Measurements from ENCODE around the gene PML.
"Not testable (repeated sequence)": the region's sequence is repeated elsewhere in the genome, so short reads cannot be mapped to it uniquely, and the experiment has no call there.

Gene PML

DNA sequence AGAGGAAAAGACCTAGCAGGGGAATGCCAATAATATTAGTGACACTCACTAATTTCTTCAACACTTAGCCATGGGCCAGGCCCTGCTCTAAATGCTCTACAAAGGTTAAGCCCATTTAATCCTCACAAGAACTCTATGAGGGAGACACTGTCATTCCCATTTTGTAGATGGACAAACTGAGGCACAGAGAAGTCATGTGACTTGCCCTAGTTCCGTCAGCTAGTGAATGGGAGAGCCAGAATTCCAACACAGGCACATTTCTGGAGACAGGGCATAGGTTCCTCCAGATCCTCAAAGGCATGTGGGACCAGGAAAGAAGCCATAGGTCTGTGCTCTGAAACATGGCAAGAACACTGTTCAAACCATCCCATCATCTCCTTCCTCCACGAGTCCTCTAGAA is 36.7 kb upstream of the PML start:
- no peak for DNase-seq (ENCODE audit: low read depth in 2 of 2)

DNA sequence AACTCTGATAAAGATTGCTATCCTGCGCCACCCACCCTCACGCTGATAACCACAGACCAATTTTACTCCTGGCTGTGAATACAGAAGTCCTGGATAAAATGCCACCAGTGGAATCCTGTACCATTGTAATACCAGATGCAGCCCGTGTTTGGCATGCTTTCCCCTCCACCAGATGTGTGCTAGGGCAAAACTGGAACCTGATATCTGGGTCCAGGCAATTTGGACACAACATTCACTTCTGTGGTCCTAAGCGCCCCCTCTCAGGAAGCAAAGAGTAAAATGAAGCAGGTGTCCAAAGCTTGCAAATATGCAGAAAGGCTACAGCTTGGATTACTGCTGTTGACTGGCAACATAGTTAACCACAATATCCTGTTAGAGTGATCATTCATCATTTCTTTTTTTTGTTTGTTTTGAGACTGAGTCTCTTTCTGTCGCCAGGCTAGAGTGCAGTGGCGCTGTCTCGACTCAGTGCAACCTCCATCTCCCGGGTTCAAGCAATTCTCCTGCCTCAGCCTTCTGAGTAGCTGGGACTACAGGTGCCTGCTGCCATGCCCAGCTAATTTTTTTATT is 35.4 kb upstream of the PML start:
- DNase-seq (ENCODE audit: low read depth in 2 of 2), result no peak

- no peak for DNase-seq (ENCODE audit: low read depth in 2 of 2)
Measured at GRCh38 chr15:73959801-73960200, 34.7 kb upstream of the PML start.

DNA sequence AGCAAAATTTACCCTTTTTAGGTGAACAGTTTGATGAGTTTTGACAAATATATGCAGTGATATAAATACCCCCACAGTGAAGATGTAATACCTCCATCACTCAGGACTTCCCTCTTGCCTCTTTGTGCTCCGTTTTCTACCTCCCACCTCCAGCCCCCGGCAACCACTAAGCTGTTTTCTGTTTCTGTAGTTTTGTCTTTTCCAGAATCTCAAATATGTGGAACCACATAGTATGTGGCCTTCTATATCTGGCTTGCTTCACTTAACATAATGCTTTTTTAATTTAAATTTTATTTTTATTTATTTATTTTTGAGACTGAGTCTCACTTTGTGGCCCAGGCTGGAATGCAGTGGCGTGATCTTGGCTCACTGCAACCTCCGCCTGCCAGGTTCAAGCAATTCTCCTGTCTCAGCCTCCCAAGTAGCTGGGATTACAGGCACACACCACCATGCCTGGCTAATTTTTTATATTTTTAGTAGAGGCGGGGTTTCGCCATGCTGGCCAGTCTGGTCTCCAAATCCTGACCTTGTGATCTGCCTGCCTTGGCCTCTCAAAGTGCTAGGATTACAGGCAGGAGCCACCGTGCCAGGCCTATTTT is 33.9 kb upstream of the PML start:
- not testable (repeated sequence) for DNase-seq (ENCODE audit: low read depth in 2 of 2)

GRCh38 chr15:73962433-73962832 is 32.1 kb upstream of the PML start:
- no peak for DNase-seq (ENCODE audit: low read depth in 2 of 2)

DNA sequence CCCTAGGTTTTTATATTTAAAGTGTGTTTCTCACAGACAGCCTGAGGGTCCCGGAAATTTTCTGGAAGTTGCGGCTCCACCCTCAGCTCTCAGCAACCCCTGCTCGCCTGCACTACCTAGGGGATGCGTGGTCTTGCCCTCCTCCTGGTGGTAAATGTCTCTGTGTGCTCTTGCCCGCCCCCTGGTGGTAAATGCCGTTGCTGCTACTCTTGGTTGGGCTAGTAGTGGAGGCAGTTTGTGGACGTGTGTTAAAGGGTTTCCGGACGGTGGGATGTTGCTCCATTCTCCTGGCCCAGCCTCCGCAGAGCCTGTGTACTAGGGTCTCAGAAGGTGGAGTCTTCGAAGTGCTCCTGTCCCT is 29.8 kb upstream of the PML start:
- peak; percentile 80 to 82 for DNase-seq (ENCODE audit: low read depth in 2 of 2)

- peak; percentile 51 to 52 for DNase-seq (ENCODE audit: low read depth in 2 of 2)
Measured at GRCh38 chr15:73965094-73965757, 29.3 kb upstream of the PML start.

- DNase-seq (ENCODE audit: low read depth in 2 of 2), result no peak
Measured at GRCh38 chr15:73965758-73966113, 28.8 kb upstream of the PML start.

- DNase-seq (ENCODE audit: low read depth in 2 of 2), result no peak
Measured at GRCh38 chr15:73968461-73968860, 26.1 kb upstream of the PML start.

DNA sequence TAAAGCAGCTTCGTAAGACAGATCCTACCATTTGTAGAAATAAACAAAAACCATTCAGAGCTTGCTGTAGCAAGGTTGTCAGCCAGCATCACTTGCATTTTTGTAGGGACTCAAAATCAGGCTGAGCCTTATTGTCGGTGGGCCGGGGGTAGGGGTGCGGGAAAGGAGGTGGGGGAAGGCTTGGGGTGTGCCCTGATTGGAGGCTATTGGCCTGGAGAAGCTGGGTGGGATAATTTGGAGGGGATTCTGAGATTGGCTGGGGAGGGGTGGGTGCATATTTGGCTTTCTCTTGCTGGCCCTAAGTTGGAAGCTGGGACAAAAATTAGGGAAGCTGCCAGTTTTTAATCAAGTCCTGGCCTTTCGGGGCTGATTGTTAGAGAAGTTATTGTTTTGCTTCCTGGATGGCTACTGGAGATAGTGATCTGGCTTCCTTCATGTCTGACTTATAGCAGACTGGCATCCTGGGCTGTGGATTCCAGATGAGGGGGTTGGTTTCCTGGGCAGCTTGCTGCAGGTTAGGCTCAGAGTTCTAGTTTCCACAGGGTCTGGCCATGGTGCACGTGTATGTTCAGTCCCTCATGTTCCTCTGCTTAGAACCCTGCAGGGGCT is 25.3 kb upstream of the PML start:
- no peak for DNase-seq (ENCODE audit: low read depth in 2 of 2)

GRCh38 chr15:73972984-73973682 is 21.4 kb upstream of the PML start:
- DNase-seq (ENCODE audit: low read depth in 2 of 2), result peak; percentile 74 to 79

DNA sequence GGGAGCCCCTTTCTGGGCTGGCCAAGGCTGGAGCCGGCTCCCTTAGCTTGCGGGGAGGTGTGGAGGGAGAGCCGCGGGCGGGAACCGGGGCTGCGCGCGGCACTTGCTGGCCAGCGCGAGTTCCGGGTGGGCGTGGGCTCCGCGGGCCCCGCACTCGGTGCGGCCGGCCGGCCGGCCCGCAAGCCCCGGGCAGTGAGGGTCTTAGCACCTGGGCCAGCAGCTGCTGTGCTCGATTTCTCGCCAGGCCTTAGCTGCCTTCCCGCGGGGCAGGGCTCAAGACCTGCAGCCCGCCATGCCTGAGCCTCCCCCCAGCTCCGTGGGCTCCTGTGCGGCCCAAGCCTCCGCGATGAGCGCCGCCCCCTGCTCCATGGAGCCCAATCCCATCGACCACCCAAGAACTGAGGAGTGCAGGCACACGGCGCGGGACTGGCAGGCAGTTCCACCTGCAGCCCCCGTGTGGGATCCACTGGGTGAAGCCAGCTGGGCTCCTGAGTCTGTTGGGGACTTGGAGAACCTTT is 20.8 kb upstream of the PML start:
- DNase-seq (ENCODE audit: low read depth in 2 of 2), result not testable (repeated sequence)

- DNase-seq (ENCODE audit: low read depth in 2 of 2), result not testable (repeated sequence)
Measured at GRCh38 chr15:73975440-73976125, 18.9 kb upstream of the PML start.

DNA sequence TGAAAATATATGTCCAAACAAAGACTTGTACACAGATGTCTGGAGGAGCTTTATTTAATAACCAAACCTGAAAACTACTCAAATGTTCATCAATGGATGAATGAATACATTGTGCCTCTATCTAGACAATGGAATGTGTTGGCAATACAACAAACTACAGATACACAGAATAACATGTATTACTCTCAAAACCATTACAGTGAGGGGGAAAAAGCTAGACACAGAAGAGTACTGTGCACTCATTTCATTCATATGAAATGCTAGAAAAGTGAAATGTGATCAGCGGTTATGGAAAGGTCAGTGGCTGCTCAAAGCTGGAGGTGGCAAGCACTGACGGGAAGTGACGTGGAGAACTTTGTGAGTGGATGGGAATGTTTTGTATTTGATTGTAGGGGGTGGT is 15.6 kb upstream of the PML start:
- DNase-seq (ENCODE audit: low read depth in 2 of 2), result no peak

DNA sequence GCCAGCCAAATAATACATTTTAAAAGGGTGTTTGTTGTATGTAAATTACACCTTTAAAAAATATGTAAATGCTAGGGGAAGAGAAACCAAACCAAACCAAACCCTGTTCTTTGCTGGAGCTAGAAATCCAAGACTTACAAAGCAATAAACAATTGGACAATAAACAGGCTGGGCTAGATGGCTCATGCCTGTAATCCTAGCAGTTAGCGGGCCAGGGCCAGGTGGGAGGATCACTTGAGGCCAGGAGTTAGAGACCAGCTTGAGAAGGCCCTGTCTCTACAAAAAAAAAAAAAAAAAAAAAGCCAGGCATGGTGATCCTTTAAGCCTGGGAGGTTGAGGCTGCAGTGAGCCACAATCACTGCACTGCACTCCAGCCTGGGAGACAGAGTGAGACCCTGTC is 14.9 kb upstream of the PML start:
- DNase-seq (ENCODE audit: low read depth in 2 of 2), result no peak

DNA sequence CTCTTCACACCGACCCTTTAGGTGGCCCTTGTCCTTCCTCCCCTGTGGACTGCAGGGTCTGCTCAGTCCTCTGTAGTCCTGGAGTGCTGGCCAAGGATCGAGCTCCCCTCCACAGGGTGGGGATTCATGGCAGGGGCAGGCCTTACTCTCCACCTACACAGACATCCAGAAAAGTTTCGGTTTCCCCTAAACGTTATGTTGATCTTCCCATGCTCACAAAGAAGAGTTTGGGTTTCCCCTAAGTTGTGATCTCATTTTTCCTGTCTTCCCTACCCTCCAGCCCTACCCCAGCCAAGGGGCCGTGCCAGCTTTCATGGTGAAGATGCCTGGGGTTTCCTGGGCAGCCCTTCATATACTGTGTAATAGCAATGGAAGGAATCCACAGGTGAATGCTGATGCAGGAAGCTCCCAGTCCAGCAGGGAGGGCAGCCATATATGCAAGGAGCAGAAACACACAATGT is 12.7 kb upstream of the PML start:
- DNase-seq (ENCODE audit: low read depth in 2 of 2), result no peak

DNA sequence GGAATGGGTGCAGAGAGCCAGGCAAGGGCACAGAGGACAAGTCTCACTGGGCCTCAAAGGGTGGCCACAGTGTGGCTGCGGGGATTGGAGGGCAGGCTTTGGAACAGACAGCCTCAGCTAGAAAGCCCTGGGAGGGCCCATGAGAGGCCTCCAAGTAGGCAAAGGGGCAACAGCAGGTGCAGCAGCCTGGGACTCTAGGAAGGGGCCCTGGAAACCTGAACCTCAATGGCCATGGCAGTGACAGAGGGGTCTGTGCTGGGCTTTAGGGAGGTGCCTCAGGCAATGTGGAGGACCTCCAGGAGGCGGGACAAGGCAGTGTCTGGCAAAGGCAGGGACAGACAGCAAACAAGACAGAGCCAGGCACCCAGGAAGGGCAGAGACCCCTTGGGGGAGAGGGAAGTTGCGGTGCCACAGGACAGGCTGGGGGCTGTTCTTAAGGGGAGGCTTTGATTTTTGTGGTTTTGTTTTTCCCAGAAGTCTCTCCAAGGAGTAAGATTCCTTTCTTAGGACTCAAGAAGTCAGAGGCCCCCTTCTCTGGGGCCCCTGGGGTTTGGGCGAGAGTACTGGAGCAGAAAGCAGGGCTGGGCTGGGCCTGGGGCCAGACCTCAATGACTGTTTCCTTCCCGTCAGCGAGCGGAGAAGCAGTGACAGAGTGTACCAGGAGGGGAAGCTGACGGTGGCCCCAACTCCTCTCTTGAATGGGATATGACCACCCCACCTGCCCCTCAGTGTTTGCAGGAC is 12.1 kb upstream of the PML start:
- DNase-seq (ENCODE audit: low read depth in 2 of 2), result no peak

DNA sequence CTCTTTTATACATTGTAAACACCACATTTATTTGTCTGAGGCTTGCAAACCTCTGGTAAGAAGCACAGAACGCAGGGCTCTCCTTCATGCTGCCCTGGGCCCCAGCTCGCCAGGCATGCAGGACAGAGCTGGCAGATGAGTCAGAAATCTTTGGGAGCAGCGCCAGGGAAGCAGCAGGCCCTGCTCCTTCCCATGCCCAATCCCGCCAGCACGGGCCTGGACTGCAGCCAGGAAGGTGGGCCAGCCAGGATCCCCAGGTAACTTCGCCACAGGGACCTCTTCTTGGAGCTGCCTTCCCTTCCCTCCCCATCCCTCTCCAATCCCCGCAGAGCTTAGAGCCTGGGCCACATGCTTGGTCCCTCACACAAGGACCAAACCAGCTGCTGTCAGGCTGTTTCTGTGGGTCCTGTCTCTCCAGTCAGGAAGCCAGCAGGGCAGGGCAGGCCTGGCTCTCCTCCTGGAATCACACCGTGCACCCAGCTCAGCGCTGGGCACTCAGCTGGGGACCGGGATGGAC is 11.2 kb upstream of the PML start:
- no peak for DNase-seq (ENCODE audit: low read depth in 2 of 2)

DNA sequence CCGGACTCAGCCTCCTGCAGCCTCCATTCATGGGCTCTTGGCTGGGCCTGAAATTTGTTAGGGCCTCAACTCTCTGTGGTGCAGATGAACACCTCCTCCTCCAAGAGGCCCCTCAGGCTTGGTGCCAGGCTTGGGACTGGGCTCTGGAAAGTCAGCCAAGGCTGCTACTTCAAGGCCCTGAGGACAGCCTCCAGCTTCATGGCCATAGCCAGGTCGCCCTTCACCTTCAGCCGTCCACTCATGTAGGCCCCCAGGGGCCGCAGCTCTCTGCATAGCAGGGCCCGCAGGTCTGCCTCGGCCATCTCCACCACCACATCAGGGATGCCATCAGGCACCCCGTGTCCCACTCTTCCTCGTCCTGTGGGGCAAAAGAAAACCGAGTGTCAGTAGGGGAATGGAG is 10.7 kb upstream of the PML start:
- no peak for DNase-seq (ENCODE audit: low read depth in 2 of 2)

- no peak for DNase-seq (ENCODE audit: low read depth in 2 of 2)
Measured at GRCh38 chr15:73984208-73984979, 10.1 kb upstream of the PML start.
